CD4-positive, alpha-beta memory T cell (primary cell): ENCODE measurements around the gene SIVA1. TPM values are rescaled to one million over a fixed set of nuclear protein-coding genes. Genes with fewer than 3 reads are reported as not detected.

ENCODE experiments used
- CTCF ChIA-PET: fragments of 350-600 bp; sonication (Branson Sonifier 250); formaldehyde crosslinking; loops from one replicate; lab custom pipeline; 2021; ENCODE audit warnings: inconsistent platforms; ENCODE audit not compliant: partially characterized antibody; lab: Charles Lee
- POLR2A ChIA-PET: fragments of 350-600 bp; sonication (Branson Sonifier 250); formaldehyde crosslinking; loops from one replicate; lab custom pipeline; 2021; ENCODE audit not compliant: partially characterized antibody; lab: Charles Lee
- DNase-seq, 5 donors: peaks; one replicate each; pipeline versions ENCODE4 v3.0.0 to v3.0.0-alpha.2; 2020 to 2022; ENCODE audit warnings: mixed read lengths in 1 of 5
- H3K27ac ChIP-seq: one replicate; pipeline ENCODE4 v1.7.0; 2013; ENCODE audit warnings: low read depth, low read length
- H3K27me3 ChIP-seq: 2 replicates; pipeline ENCODE4 v1.7.0; 2013; ENCODE audit warnings: mild to moderate bottlenecking, low read length, moderate library complexity; ENCODE audit not compliant: insufficient read depth
- H3K36me3 ChIP-seq: 2 replicates; pipeline ENCODE4 v1.7.0; 2013; ENCODE audit warnings: mild to moderate bottlenecking, low read length, moderate library complexity; ENCODE audit not compliant: insufficient read depth
- H3K4me1 ChIP-seq: 2 replicates; pipeline ENCODE4 v1.7.0; 2013; ENCODE audit warnings: mild to moderate bottlenecking, low read length, moderate library complexity; ENCODE audit not compliant: insufficient read depth
- H3K4me3 ChIP-seq, 2 donors: one replicate each; pipeline ENCODE4 v1.7.0; 2013; ENCODE audit warnings: low read length in 2 of 2, mild to moderate bottlenecking in 1 of 2
- H3K9me3 ChIP-seq, 2 donors: one replicate each; pipeline ENCODE4 v1.7.0; 2013; ENCODE audit warnings: low read length in 2 of 2, control low read depth in 1 of 2; ENCODE audit not compliant: control insufficient read depth in 1 of 2
- H3K27ac Mint-ChIP-seq, 7 donors: one replicate each; pipeline ENCODE4 v1.8.0; 2020 to 2021; ENCODE audit warnings: mixed read lengths in 7 of 7, mild to moderate bottlenecking in 6 of 7, inconsistent platforms in 3 of 7, moderate library complexity in 3 of 7
- H3K27me3 Mint-ChIP-seq, 2 donors: one replicate each; pipeline ENCODE4 v1.8.0; 2020 to 2021; ENCODE audit warnings: mixed read lengths in 2 of 2
- H3K36me3 Mint-ChIP-seq, 2 donors: one replicate each; pipeline ENCODE4 v1.8.0; 2020 to 2021; ENCODE audit warnings: mixed read lengths in 2 of 2, inconsistent platforms in 1 of 2, mild to moderate bottlenecking in 1 of 2
- H3K4me1 Mint-ChIP-seq, 4 donors: one replicate each; pipeline ENCODE4 v1.8.0; 2020 to 2021; ENCODE audit warnings: mixed read lengths in 4 of 4, mild to moderate bottlenecking in 1 of 4
- H3K4me3 Mint-ChIP-seq, 8 donors: one replicate each; pipeline ENCODE4 v1.8.0; 2020 to 2021; ENCODE audit warnings: mixed read lengths in 8 of 8, mild to moderate bottlenecking in 7 of 8, moderate library complexity in 6 of 8, inconsistent platforms in 3 of 8
- H3K9me3 Mint-ChIP-seq, 8 donors: one replicate each; pipeline ENCODE4 v1.8.0; 2020 to 2021; ENCODE audit warnings: mixed read lengths in 8 of 8, mild to moderate bottlenecking in 5 of 8, inconsistent platforms in 3 of 8, moderate library complexity in 1 of 8
- intact Hi-C: fragments of 100-400 bp; cut with micrococcal nuclease; formaldehyde crosslinking; loops from one replicate; pipeline ENCODE4 v1.15.1; 2023
- polyA plus RNA-seq, 2 donors: library from polyadenylated mRNA; unstranded; fragments of 300-500 nt; fragmentation: Illumina TruSeq; gene quantifications; one replicate each; pipeline ENCODE4 v1.2.3, GENCODE V29; 2021
- total RNA-seq, 2 experiments: library from RNA; stranded (reverse); gene quantifications; one replicate each; pipeline ENCODE4 v1.2.3, GENCODE V29; 2021

The SIVA1 gene
- total and polyA plus RNA-seq, 4 experiments from 2014 or later: 69.3 to 266 (median 144) TPM

DNA sequence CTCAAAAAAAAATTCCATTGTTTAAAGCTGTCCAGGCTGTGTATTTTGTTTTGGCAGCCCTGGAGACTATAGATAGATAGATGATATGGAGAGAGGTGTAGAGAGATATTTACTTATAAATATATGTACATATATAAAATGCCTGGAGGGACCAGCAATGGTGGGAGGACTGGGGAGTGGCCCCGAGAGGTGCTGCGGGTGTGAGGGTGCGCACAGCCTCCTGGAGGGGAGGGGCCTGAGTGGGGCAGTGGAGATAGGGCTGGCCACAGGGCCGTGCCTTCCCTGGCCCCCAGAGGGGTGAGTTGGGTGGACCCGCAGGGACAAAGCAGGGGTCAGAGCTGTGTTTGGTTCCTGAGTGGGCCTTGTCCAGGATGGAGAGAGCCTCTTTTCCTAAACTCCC lies 22.5 kb upstream of the SIVA1 start:
- no peaks in the 10 kb centered on the region for H3K9me3 ChIP-seq
- no peaks in the 10 kb centered on the region for H3K36me3 Mint-ChIP-seq
- ChIA-PET CTCF (no interaction called here), POLR2A (no interaction called here)
- intact Hi-C loops: no loop called here
- no peak for DNase-seq
- no peaks in the 10 kb centered on the region for H3K27me3 ChIP-seq
- H3K4me1 ChIP-seq: no peaks in the 10 kb centered on the region
- H3K27ac Mint-ChIP-seq: no peak overlapping the region
- no peak overlapping the region for H3K4me3 ChIP-seq
- peaks cover 0 to 3% (median 0%) of the 10 kb centered on the region in 8 donors for H3K9me3 Mint-ChIP-seq
- H3K4me1 Mint-ChIP-seq: no peaks in the 10 kb centered on the region
- H3K4me3 Mint-ChIP-seq: no peak overlapping the region
- no peaks in the 10 kb centered on the region for H3K27me3 Mint-ChIP-seq
- no peak overlapping the region for H3K27ac ChIP-seq
- H3K36me3 ChIP-seq: no peaks in the 10 kb centered on the region

DNA sequence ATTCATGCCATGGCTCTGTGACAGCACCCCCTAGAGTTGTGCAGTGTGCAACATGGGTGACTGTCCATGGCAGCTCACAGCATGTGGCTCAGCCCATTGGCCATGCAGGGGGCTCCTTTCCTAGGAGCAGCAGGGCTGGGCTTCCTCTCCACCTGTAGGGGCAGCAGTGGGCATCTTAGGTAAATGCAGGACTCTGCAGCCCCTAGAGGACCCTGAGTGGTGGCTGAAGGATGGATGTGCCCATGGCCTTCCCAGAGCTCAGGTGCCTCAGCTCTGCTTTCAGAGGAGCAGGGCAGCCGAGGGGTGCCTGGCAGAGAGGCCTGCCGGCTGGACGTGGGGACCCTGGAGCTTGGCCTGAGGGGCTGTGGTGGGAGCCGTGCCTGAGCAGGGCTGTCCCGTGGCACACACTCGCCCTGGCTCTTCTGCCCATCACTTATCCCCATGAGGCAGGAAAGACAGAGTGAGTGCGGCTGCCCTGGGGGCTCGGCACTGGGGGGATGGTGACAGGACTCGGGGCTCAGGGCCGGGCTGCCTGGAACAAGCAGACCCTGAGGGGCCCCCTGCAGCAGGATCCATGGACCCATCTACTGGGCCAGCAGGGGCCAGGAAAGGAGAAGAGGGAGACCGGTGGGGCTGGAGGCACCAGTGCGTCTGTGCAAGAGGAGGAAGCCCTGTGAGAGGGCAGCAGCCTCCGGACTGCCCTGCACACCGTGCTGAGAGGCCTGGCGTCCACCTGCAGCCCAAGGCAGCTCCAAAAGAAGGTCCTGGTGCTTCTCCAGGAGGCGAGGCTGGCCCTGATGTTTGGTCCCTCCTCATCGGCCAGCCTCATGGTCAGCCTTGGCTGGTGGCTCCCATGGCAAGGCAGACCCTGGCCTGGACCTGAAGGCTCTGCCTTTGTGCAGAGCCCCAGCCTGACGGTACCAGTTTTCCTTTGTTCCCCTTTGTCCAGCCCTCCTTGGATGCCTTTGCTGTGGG lies 21.3 kb upstream of the SIVA1 start:
- no peak overlapping the region for H3K27ac ChIP-seq
- no peaks in the 10 kb centered on the region for H3K27me3 ChIP-seq
- Mint-ChIP-seq H3K36me3 (no peaks in the 10 kb centered on the region), H3K4me3 (no peak overlapping the region), H3K9me3 (peaks cover 0 to 3% (median 0%) of the 10 kb centered on the region in 8 donors), H3K27me3 (no peaks in the 10 kb centered on the region), H3K27ac (no peak overlapping the region), H3K4me1 (no peaks in the 10 kb centered on the region)
- no peak overlapping the region for H3K4me3 ChIP-seq
- intact Hi-C loops: no loop called here
- H3K9me3 ChIP-seq: no peaks in the 10 kb centered on the region
- no peaks in the 10 kb centered on the region for H3K4me1 ChIP-seq
- no peaks in the 10 kb centered on the region for H3K36me3 ChIP-seq
- no peak for DNase-seq
- POLR2A ChIA-PET: no interaction called here
- CTCF ChIA-PET: no interaction called here

DNA sequence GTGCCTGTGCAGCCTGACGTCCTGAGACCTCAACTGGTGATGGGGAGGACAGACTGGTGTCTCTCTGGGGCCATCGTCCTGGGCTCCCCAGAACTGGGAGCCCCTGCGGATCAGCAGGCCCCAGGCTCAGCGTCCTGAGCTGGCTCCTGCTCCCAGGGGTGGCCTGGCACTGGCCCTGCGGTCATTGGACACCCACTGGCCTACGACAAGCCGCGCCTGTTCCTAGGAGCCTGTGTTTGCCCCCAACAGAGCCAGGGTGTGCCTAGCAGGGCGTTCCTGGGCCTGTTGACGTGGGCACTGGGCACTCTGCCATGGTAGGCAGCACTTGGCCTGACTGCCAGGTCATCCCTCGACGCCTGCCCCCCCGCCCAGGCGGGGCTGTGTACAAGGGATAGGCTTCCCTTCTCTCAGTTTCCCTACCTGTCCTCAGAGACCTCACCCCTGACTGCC lies 20.6 kb upstream of the SIVA1 start:
- H3K27me3 ChIP-seq: no peaks in the 10 kb centered on the region
- H3K4me1 ChIP-seq: no peaks in the 10 kb centered on the region
- Mint-ChIP-seq H3K27ac (no peak overlapping the region), H3K27me3 (peaks cover 0 to 1% of the 10 kb centered on the region in 2 donors), H3K4me3 (no peak overlapping the region), H3K36me3 (no peaks in the 10 kb centered on the region), H3K9me3 (peaks cover 0 to 3% (median 0%) of the 10 kb centered on the region in 8 donors), H3K4me1 (no peaks in the 10 kb centered on the region)
- no peaks in the 10 kb centered on the region for H3K36me3 ChIP-seq
- ChIA-PET CTCF (no interaction called here), POLR2A (no interaction called here)
- H3K9me3 ChIP-seq: no peaks in the 10 kb centered on the region
- intact Hi-C loops: no loop called here
- no peak for DNase-seq
- H3K27ac ChIP-seq: no peak overlapping the region
- no peak overlapping the region for H3K4me3 ChIP-seq

DNA sequence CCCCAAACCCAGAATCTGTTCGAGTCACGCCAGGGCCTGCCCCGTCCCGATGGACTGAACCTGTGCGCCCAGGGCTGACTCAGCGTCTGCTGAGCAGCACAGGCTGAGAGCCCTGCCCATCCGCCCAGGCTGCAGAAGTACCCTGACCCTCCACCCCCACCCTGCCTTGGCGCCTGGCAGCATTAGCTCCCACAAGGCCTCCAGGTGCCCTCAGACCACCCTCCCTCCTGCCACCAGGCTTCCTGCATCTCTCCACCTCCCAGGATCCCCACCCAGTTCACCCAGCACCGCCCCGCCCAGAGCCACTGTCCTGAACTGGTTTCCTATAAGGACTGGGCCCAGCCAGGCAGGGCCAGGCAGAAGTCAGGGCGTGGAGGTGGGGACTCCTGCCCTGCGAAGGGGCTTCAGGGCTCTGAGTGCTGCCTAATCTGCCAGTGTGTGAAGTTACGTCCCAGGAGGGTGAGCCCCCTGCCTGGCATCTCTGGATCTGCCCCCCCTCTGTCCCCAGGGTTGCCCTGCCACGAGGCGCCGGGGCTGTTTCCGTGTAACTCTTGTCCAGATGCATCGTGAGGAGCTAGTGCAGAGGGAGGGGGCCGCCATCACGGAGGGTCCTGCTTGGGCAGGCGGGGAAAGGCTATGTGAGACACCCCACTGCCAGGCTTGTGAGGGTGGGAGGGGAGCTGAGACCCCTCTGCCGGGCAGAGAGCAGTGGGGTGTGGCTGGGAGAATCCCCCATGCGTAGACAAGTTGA lies 19.8 kb upstream of the SIVA1 start:
- ChIA-PET POLR2A (no interaction called here), CTCF (no interaction called here)
- H3K27ac ChIP-seq: no peak overlapping the region
- intact Hi-C loops: no loop called here
- no peak overlapping the region for H3K27ac Mint-ChIP-seq
- no peaks in the 10 kb centered on the region for H3K27me3 ChIP-seq
- no peaks in the 10 kb centered on the region for H3K36me3 ChIP-seq
- H3K4me1 ChIP-seq: no peaks in the 10 kb centered on the region
- no peak for DNase-seq
- no peak overlapping the region for H3K4me3 Mint-ChIP-seq
- H3K9me3 ChIP-seq: no peaks in the 10 kb centered on the region
- peaks cover 0 to 3% (median 0%) of the 10 kb centered on the region in 8 donors for H3K9me3 Mint-ChIP-seq
- no peaks in the 10 kb centered on the region for H3K4me1 Mint-ChIP-seq
- no peaks in the 10 kb centered on the region for H3K36me3 Mint-ChIP-seq
- H3K4me3 ChIP-seq: no peak overlapping the region
- H3K27me3 Mint-ChIP-seq: peaks cover 0 to 1% of the 10 kb centered on the region in 2 donors

DNA sequence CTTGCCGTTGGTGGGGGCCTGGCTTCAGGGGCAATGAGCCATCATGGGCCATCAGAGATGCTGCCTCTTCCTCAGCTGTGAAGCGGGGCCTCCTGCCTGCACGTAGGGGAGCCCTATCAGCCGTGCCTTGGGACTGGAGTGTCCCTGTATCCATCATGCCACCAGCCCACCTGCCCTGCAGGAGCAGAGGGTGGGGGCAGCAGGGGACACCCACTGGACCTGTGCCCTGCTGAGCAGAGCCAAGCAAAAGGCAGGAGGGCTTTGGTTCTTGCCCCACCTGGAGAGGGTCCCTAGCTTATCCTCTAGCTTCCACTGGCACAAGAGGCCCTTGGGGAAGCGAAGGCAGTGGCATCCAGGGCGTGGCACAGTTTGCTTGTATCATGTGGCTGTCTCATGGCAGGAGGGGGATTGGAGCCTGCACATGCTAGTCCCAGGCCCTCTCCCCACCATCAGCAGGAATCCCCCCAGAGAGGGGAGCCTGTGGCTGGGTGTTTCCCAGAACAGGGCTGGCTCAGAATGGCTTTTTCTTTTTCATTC lies 18.8 kb upstream of the SIVA1 start:
- no peaks in the 10 kb centered on the region for H3K36me3 ChIP-seq
- DNase-seq: no peak
- no peak overlapping the region for H3K4me3 ChIP-seq
- no peaks in the 10 kb centered on the region for H3K4me1 ChIP-seq
- Mint-ChIP-seq H3K4me3 (no peak overlapping the region), H3K9me3 (peaks cover 0 to 1% (median 0%) of the 10 kb centered on the region in 8 donors), H3K27me3 (peaks cover 0 to 1% of the 10 kb centered on the region in 2 donors), H3K27ac (no peak overlapping the region), H3K4me1 (no peaks in the 10 kb centered on the region), H3K36me3 (no peaks in the 10 kb centered on the region)
- H3K27ac ChIP-seq: no peak overlapping the region
- intact Hi-C loops: no loop called here
- no peaks in the 10 kb centered on the region for H3K9me3 ChIP-seq
- ChIA-PET POLR2A (no interaction called here), CTCF (no interaction called here)
- no peaks in the 10 kb centered on the region for H3K27me3 ChIP-seq

DNA sequence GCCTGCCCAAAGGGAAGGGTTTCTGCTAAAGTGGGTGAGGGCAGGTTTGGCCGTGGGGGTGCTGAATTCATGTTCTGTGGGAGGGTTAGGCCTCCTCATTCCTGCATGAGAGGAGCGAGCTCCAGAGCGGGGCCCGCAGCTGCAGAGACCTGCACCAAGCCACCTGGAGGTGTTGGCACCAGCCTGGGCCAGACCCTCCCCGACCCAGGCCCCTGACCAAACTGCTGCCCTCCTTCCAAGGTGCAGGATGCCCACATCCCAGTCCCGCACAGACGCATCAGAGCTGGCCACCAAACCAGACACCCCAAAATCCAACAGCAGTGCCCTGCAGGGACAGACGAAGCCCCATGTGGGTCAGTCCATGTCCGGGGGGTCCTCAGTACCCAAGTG lies 18.4 kb upstream of the SIVA1 start:
- H3K27me3 ChIP-seq: no peaks in the 10 kb centered on the region
- POLR2A ChIA-PET: no interaction called here

More for the DNA sequence above, 18.4 kb upstream of the SIVA1 start:
- Mint-ChIP-seq H3K9me3 (no peaks in the 10 kb centered on the region), H3K36me3 (no peaks in the 10 kb centered on the region), H3K27me3 (peaks cover 0 to 1% of the 10 kb centered on the region in 2 donors), H3K4me1 (no peaks in the 10 kb centered on the region), H3K4me3 (no peak overlapping the region), H3K27ac (no peak overlapping the region)
- DNase-seq: no peak
- no peak overlapping the region for H3K4me3 ChIP-seq
- H3K27ac ChIP-seq: no peak overlapping the region
- H3K9me3 ChIP-seq: no peaks in the 10 kb centered on the region
- CTCF ChIA-PET: no interaction called here
- no peaks in the 10 kb centered on the region for H3K4me1 ChIP-seq
- H3K36me3 ChIP-seq: no peaks in the 10 kb centered on the region
- intact Hi-C loops: no loop called here
